Suprapubic skin (tissue), 4 donors: ENCODE measurements around the gene ZSWIM8.

Experiments
- CTCF ChIP-seq, 2 donors: fragments of 200-600 bp in 1 of 2; fragments of 450-650 bp in 1 of 2; sonication (generic) in 1 of 2; IDR thresholded peaks; one replicate each; pipeline ENCODE4 v1.5.1; 2016 to 2019; ENCODE audit warnings: antibody characterized with exemption in 2 of 2, mild to moderate bottlenecking in 1 of 2, moderate library complexity in 1 of 2
- EP300 ChIP-seq: sonication (generic); formaldehyde crosslinking; IDR thresholded peaks from one replicate; pipeline ENCODE4 v1.6.1; 2017; ENCODE audit warnings: antibody characterized with exemption
- POLR2AphosphoS5 ChIP-seq, 3 donors: sonication (generic); formaldehyde crosslinking; IDR thresholded peaks; one replicate each; pipeline ENCODE4 v1.6.1; 2017; ENCODE audit warnings: antibody characterized with exemption in 3 of 3

DNA sequence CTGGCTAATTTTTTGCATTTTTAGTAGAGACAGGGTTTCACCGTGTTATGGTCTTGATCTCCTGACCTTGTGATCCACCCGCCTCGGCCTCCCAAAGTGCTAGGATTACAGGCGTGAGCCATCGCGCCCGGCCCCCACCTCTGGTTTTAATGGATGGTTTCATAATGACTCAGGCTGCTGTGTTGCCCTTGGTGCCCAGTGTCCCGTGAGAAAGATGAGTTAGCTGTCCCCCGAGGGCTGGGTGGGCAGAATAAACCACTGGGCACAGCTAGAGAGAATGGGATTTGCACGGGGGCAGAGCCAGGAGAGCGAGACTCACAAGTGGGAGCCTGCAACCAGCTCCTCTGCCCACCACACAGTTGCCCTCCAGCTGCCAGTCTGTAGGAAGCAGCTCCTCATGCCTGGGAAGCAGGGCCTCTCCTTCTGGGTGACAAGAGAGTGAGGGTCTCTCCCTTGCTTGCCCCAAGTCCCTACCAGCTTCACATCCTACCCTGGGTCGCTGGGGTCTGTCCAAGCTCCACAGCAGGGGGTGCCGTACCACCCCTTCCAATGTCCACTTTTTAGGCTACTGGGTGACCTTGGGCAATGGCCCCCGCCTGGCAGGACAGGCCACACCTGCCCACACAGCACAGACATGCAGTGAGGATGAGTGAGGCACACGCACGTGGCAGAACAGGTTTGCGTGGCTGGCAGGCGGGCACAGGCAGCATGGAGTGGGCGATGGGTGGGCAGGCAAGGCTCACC, 42.1 kb downstream of the ZSWIM8 start:
- no peak for TF ChIP-seq CTCF (IDR thresholded peaks at IDR 0.05)
- no peak for TF ChIP-seq EP300
- TF ChIP-seq POLR2AphosphoS5 (IDR thresholded peaks at IDR 0.05): no peak
